Ovary (tissue), 3 donors: Measurements from ENCODE around the gene FBN1.

Experiments used
- POLR2A ChIP-seq: fragments of 450-650 bp; IDR thresholded peaks from one replicate; pipeline ENCODE4 v1.6.1; 2017; ENCODE audit warnings: antibody characterized with exemption, mild to moderate bottlenecking, moderate library complexity
- TF ChIP-seq, protein P1 (sequence below), 3 donors: fragments of 450-650 bp in 2 of 3; fragments of 200-600 bp in 1 of 3; IDR thresholded peaks; one replicate each; pipeline versions ENCODE4 v1.5.1 to v1.8.0; 2016 to 2022; ENCODE audit warnings: antibody characterized with exemption in 3 of 3, mild to moderate bottlenecking in 1 of 3
- donor health status: DM: no; HTN: no; CAD: no.

DNA sequence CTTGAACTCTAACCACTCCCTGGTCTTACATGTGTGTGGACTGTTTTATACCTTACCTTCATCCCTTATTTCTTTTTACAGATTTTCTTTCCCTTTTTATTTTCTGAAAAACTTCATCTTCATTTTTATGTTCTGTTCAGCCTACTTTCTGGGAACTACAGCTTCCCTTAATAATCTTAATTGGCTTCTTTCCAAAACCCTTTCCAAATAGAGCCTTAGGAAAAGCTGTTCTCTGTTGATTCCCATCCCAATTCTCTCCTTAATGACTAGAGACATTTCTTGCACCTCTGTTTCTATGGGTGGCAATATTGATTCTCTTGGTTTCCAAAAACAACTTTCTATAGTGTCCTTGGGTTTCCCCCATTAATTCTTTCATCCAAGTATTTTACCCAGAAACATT lies 179.4 kb downstream of the FBN1 start:
- TF ChIP-seq, protein P1, sequence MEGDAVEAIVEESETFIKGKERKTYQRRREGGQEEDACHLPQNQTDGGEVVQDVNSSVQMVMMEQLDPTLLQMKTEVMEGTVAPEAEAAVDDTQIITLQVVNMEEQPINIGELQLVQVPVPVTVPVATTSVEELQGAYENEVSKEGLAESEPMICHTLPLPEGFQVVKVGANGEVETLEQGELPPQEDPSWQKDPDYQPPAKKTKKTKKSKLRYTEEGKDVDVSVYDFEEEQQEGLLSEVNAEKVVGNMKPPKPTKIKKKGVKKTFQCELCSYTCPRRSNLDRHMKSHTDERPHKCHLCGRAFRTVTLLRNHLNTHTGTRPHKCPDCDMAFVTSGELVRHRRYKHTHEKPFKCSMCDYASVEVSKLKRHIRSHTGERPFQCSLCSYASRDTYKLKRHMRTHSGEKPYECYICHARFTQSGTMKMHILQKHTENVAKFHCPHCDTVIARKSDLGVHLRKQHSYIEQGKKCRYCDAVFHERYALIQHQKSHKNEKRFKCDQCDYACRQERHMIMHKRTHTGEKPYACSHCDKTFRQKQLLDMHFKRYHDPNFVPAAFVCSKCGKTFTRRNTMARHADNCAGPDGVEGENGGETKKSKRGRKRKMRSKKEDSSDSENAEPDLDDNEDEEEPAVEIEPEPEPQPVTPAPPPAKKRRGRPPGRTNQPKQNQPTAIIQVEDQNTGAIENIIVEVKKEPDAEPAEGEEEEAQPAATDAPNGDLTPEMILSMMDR (IDR thresholded peaks at IDR 0.05) = no peak
- TF ChIP-seq POLR2A = no peak
